GM12891 (cell line): ENCODE measurements around the gene SDHC.

Source experiments
- POLR2A ChIP-seq: IDR thresholded peaks from 2 replicates; pipeline ENCODE4 v1.6.1; 2011; ENCODE audit warnings: low read depth, low read length, control low read depth
- POLR2AphosphoS5 ChIP-seq: IDR thresholded peaks from 2 replicates; pipeline ENCODE4 v1.6.1; 2011; ENCODE audit warnings: low read depth, low read length, control low read depth

GRCh38 chr1:161285113-161285512 is 29.1 kb upstream of the SDHC start:
- TF ChIP-seq POLR2A (no peak), POLR2AphosphoS5 (no peak)
